BE2C (cell line): ENCODE measurements around the gene PNPO.
"Not testable (repeated sequence)": the region's sequence is repeated elsewhere in the genome, so short reads cannot be mapped to it uniquely, and the experiment has no call there.

Experiments
- DNase-seq: peaks from one replicate; pipeline ENCODE4 v3.0.0-alpha.2; 2020
- H3K27me3 ChIP-seq: fragments of 250-450 bp; sonication (Bioruptor Pico); 2 replicates; pipeline ENCODE4 v1.5.1; 2020; ENCODE audit warnings: mild to moderate bottlenecking
- H3K36me3 ChIP-seq: fragments of 250-450 bp; sonication (Bioruptor Pico); 2 replicates; pipeline ENCODE4 v1.5.1; 2020; ENCODE audit warnings: mild to moderate bottlenecking
- H3K4me1 ChIP-seq: fragments of 250-450 bp; sonication (Bioruptor Pico); 2 replicates; pipeline ENCODE4 v1.5.1; 2020
- H3K4me3 ChIP-seq: 2 replicates; pipeline ENCODE4 v1.5.1; 2011; ENCODE audit warnings: low read depth, low read length
- H3K9me3 ChIP-seq: fragments of 250-450 bp; sonication (Bioruptor Pico); 2 replicates; pipeline ENCODE4 v1.5.1; 2020
- CTCF ChIP-seq: IDR thresholded peaks from 2 replicates; pipeline ENCODE4 v1.5.1; 2012; ENCODE audit warnings: mild to moderate bottlenecking, low read depth, low read length

Gene PNPO

GRCh38 chr17:47916489-47917208, 24.7 kb upstream of the PNPO start:
- H3K36me3 ChIP-seq: peaks cover 9% of the 10 kb centered on the region

GRCh38 chr17:47917581-47917980, 23.8 kb upstream of the PNPO start:
- Histone ChIP-seq H3K36me3 (peaks cover 9% of the 10 kb centered on the region), H3K9me3 (no peaks in the 10 kb centered on the region), H3K27me3 (no peaks in the 10 kb centered on the region), H3K4me1 (no peaks in the 10 kb centered on the region), H3K4me3 (no peak overlapping the region)
- TF ChIP-seq CTCF: no peak
- DNase-seq: no peak

More at GRCh38 chr17:47916489-47917208, 24.7 kb upstream of the PNPO start:
- Histone ChIP-seq H3K4me1 (no peaks in the 10 kb centered on the region), H3K27me3 (no peaks in the 10 kb centered on the region), H3K9me3 (no peaks in the 10 kb centered on the region), H3K4me3 (no peak overlapping the region)
- no peak for DNase-seq
- no peak for TF ChIP-seq CTCF

GRCh38 chr17:47918006-47918405, 23.4 kb upstream of the PNPO start:
- Histone ChIP-seq H3K27me3 (no peaks in the 10 kb centered on the region), H3K4me1 (no peaks in the 10 kb centered on the region), H3K9me3 (no peaks in the 10 kb centered on the region), H3K4me3 (no peak overlapping the region), H3K36me3 (peaks cover 11% of the 10 kb centered on the region)
- DNase-seq: no peak
- no peak for TF ChIP-seq CTCF

GRCh38 chr17:47918991-47919390, 22.4 kb upstream of the PNPO start:
- Histone ChIP-seq H3K9me3 (no peaks in the 10 kb centered on the region), H3K4me1 (no peaks in the 10 kb centered on the region), H3K36me3 (peaks cover 19% of the 10 kb centered on the region), H3K27me3 (no peaks in the 10 kb centered on the region), H3K4me3 (no peak overlapping the region)
- DNase-seq: no peak
- TF ChIP-seq CTCF: no peak

- DNase-seq, H3K9me3 ChIP-seq: not testable (repeated sequence)
- H3K36me3 ChIP-seq: peaks cover 24% of the 10 kb centered on the region
Observed at GRCh38 chr17:47919889-47920288, 21.5 kb upstream of the PNPO start.

GRCh38 chr17:47924785-47925677, 16.3 kb upstream of the PNPO start:
- DNase-seq: no peak
- no peaks in the 10 kb centered on the region for H3K9me3 ChIP-seq
- H3K4me3 ChIP-seq: no peak overlapping the region
- no peak for TF ChIP-seq CTCF
- H3K36me3 ChIP-seq: peaks cover 23% of the 10 kb centered on the region
- H3K4me1 ChIP-seq: no peaks in the 10 kb centered on the region
- no peaks in the 10 kb centered on the region for H3K27me3 ChIP-seq

More at GRCh38 chr17:47919889-47920288, 21.5 kb upstream of the PNPO start:
- not testable (repeated sequence) for H3K27me3 ChIP-seq, H3K4me1 ChIP-seq, H3K4me3 ChIP-seq
